DMS153 treated with DMSO at 0.1 percent for 48 hours (cell line): Measurements from ENCODE around the gene PSG7.
"Not testable (repeated sequence)": the region's sequence is repeated elsewhere in the genome, so short reads cannot be mapped to it uniquely, and the experiment has no call there.

Experiments
- DNase-seq: peaks from one replicate; lab custom pipeline; 2025; ENCODE audit not compliant: unreplicated experiment; lab: John Stamatoyannopoulos, UW

Gene PSG7

DNA sequence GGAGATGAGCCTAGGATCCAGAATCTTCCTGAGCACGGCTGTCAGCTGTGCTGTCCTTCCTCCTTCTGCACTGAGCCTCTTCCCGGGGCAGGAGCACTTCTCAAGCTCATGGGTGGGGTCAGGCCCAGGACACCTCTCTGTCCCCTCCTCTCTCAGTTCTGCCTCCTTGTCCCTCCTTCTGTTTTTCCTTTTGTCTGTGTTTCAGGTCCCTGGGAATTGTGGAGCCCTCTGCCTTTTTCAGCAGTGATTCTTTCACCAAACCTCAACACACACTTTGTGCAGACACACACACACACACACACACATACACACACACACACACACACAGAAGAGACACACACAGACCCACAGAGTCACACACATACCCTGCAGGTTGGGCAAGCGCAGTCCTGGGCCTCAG lies at the start of gene PSG7:
Gene PSG7 (minus strand): TSS at position 101 of the 400 bp plus-strand sequence. CDS start 131 bp downstream, outside the sequence.
- not testable (repeated sequence) for DNase-seq

DNA sequence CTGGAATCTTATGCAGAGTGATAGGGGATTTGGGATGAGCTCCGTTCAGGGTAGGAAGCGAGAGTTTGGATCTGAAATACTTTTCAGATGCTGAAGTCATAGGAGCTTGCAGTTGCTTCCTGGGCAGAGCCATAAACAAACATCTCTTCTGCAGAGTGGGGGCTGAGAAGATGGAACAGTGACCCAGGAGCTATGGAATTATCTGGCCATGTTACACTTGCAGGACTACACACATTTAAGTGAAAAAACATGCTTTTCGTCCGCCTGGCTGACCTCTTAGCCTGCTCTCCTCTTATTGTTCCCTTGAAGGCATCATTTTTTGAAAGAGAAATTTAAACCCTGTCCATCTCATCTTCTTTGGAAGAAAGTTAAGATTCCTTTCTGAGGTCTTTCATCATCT lies 48.6 kb upstream of the PSG7 start:
- no peak for DNase-seq

DNA sequence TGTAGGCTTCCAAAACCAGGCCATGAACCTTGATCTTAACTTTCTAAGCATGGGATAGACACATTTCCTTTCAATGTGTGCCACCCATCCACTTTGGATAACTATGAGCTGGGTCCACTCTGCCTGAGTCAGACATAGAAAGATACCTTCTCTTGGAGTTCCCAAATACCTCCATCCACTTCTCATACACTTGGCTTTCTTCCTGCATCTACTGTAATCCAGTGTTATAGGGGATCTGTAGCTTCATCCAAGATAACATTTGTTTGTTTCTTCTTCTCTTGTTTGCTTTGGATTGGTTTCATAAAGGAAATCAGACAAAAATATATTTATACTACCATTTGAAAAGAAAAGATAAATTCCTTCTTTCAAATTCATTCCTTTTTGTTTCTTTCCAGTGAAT lies 45.1 kb upstream of the PSG7 start:
- not testable (repeated sequence) for DNase-seq

DNA sequence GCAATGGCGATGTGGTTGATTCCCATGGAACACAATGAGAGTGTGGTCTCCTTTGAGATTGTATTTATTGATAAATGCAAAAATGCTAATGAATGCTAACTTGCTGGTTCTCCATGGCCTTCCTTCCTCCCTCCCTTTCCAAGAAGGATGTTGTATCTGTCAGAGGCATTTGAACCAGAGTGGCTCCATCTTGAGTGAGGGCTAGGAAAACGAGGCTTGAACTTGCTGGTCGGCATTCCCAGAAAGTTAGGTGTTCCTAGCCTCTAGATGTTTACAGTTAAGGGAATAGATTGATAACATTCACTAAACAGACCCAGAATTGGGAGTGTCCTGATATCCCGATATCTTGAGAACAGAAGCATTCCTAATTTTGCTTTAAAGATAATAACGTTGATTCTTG lies 34.4 kb upstream of the PSG7 start:
- not testable (repeated sequence) for DNase-seq

DNA sequence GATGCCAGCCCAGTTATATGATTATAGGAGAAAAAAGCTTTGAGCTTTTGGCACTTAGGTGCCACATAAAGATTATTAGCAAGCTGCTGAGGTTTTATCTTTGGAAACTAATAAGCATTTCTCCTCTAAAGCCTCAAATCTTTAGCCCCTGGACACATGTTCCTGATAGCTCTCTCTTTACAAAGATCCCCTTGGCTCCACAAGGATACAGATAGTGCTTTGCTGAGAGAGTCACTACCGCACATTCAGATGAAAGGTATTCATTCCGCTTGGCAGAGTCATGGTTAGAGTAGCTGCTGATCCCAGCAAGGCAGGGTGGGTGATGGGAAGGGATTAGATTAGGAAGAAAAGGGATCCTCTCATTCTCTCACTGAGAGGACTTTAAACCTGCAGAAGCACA lies 28.2 kb upstream of the PSG7 start:
- no peak for DNase-seq

DNA sequence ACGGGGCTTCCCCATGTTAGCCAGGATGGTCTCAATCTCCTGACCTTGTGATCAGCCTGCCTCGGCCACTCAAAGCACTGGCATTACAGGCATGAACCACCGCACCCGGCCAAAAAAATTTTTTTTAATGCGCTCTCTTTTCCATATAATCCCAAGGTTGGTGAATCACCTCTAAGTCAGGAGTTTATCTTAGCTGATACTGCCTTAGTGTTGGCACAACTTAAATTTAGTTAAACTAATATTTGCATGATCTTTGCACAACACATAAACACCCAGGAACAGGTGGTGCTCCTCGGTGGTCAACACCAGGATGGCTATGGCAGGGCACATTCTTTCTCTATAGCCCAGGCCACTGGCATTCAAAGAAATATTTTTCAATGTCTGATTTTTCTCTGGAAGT lies 24.1 kb upstream of the PSG7 start:
- DNase-seq: no peak

DNA sequence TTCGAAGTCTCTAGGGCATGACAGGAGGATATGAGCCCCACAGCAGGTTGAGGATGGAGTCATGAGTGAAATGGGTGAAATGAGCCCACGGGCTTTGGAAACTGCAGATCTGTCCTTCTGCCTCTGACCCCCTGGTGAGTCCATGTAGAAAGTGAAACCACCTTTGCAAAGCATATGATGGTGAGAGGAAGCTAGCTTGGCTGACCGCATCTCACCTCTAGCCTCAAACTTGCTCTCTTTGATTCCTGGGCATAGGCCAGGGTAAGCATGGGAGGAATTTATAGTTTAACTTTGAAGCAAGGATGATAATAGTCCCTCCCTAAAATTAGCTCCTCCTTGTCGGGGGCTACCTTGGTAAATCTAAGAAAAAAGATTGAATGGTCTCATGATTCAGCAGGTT lies 15.1 kb upstream of the PSG7 start:
- not testable (repeated sequence) for DNase-seq

DNA sequence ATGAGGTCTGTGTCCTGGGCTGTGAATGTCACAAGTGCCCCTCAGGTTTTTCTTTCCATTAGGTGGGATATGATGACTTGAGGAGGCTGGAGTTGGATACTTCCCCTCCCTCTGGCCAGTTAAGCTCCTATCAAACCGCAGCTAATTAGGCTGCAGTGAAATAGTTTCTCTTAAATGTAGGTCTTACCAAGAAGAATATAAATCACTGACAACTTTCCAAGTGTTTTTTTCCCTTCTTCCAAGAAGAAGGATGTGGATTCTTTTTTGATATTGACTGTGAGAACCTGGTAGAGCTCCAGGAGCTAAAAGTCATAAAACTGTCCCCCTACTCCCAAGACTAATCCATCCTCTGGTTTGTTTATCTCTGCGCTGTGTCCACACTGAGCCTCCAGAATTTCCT lies 14.5 kb upstream of the PSG7 start:
- not testable (repeated sequence) for DNase-seq

DNA sequence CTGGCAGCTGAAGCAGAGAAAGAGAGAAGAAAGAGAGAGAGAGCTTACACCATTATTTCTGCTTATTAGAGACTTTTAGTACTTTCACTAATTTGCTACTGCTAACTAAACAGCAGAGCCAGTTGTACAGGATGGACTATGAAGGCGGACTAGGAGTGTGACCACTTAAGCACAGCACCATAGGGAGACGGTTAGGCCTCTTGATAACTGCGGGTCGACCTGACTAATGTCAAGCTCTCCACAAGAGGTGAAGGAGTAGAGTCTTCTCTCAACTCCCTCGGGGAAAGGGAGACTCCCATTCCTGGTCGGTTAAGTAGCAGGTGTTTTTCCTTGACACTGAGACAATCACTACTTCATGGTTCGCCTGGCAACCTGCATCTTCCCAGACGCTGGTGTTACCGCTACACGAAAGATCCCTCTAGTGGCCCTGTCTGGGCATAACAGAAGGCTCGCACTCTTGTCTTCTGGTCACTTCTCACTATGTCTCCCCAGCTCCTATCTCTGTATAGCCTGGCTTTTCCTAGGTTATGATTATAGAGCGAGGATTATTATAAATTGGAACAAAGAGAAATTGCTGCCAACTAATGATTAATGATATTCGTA lies 5.3 kb upstream of the PSG7 start:
- no peak for DNase-seq

DNA sequence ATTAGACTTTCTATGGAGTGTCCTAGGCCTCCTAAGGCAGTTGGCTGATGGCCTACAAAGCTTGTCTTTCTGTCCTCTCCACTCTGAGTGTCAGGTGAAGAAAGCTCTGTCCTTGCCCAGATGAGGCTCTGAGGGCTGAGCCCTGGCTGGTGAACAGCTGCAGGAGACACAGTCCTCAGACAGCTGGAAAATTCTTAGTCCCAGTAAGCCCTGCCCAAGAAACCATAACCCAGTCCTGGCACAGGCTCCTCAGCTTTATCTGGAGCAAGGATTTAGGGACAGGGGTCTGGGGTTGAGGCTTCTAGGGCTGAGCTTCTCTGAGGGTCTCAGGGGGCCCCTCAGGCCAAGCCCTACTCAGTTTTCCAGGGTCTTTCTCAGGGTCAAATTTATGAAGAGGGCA lies 2.3 kb downstream of the PSG7 start:
- not testable (repeated sequence) for DNase-seq

DNA sequence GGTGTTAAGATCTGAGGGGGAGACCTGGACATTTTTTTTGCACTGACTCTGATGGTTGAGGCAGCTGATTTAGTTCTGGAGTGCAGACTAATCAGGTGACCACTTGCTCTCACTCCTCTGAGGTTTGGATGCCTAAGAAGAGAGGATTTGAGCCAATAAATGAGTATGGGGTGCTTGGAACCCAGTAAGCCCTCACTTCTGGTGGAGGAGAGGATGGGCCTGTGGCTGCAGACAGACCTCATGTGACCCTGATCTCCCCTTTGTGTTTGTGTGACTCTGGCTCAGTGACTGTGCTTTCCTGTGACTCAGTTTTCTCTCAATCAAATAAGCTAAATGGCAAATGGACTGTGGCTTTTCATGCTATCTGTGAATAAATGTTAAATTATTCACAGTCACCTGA lies 2.8 kb downstream of the PSG7 start:
- not testable (repeated sequence) for DNase-seq

DNA sequence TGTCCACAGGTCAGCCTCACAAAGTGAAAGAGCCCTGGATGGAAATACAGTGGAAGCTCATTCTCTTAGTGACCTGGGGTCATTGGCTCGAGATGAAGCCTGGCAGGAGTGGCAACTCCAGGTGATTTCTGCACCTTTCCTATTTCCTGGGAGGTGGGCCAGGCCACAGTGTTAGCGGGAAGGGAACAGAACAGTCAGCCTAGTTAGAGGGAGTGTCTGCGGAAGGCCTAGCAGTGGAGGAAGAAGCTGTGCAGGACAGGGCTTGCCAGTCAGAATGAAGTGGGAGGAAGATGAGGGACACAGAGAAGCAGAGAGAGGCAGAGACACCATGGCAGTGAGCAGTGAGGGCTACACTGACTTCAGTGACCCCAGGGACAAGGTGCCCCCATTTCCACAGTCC lies 3.6 kb downstream of the PSG7 start:
- not testable (repeated sequence) for DNase-seq

DNA sequence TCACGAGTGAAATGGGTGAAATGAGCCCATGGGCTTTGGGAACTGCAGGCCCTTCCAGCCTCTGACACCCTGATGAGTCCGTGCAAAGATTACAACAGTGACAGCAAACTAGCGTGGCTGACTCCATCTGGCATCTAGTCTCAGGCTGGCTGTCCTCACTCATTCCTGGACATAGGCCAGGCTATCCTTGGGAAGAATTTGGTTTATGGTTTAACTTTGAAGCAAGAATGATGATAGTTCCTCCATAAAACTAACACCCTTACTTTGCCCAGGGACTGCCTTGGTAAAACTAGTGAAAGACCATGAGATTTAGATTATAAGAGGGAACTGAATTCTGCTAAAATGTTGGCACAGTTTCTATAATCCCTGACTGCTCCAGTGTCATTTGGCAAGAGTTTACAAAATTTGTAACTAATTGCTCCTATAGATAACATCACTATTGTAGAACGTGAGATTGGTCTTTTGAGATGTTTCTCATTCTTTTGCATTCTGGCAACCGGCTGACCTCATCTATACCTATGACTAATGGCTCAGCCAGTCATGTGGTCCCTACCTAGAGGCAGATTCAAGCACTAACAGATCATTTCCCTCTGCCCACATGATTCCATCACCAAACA lies 4.4 kb downstream of the PSG7 start:
- not testable (repeated sequence) for DNase-seq

DNA sequence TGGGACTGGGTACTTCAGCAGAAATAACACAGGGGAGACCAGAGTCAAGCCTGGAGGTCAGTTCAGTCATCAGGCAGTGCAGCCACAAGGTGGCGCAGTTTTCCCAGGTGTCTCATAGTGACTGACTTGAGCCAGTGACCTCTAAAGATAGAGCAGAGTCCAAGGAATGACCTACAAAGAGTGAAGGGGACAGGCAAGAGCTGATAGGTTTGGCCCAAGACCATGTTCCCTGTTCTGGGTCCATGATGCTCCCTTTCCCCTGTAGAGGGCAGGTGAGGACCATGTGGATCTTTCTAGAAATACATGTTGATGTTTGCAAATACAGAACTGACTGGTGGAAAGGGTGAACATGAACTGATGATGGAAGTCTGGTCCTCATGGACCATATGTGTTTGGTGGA lies 6.8 kb downstream of the PSG7 start:
- DNase-seq: peak; percentile 10

DNA sequence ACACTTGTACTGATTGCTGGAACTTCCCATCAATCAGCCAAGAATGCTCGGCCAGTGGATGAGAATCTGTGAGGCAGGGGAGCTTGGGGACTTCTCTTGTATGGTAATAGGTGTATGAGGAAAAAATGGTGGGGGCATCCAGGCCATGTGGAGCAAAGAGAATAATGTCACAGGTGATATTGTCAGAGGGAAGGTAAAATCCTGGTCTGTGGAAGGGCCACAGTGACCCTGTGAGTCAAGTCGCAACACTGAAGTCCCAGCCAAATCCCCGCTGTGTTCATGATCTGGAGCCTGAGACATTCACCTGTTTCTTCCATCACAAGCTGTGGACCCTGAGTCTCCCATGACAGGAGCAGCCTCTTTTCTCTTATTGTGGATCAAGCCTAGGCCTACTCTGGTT lies 8.1 kb downstream of the PSG7 start:
- DNase-seq: no peak

DNA sequence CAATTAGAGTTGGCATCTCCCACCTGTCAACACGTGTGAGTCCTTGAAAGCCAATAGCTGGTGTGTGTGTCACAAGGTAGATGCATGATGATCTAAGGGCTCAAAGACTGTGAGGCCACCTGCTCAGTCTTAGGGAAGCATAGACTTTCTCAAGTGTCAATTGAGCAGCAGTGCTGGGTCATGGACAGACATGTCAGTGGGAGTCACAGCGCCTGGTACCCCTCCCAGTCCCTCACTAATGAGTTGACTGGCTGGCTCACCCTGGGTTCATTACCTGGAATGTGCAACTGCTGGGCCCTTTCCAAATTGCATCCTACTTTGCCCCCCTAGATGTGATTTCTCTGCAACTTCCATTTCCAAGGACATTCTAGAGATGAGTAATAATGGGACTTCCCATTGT lies 10.2 kb downstream of the PSG7 start:
- no peak for DNase-seq

DNA sequence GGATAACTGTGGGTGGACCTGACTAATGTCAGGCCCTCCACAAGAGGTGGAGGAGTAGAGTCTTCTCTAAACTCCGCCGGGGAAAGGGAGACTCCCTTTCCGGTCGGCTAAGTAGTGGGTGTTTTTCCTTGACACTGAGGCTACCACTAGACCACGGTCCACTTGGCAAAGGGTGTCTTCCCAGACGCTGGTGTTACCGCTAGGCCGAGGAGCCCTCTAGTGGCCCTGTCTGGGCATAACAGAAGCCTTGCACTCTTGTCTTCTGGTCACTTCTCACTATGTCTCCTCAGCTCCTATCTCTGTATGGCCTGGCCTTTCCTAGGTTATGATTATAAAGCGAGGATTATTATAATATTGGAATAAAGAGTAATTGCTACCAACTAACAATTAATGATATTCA lies 13.9 kb downstream of the PSG7 start:
- DNase-seq: not testable (repeated sequence)

DNA sequence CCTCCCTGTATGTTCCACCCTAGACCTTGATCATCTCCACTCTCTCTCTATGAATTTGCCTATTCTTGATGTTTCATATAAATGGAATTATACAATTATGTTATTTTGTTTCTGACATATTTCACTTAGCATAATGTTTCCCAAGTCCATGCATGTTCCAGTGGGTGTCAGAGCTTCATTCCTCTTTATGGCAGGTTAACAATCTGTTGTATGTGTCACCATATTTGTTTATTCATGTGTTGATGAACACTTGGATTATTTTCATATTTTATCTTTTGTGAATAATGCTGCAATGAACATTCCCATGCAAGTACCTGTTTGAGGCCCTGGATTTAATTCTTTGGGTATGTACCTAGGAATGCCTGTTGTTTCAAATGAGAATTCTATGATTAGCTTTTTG lies 16.0 kb downstream of the PSG7 start:
- DNase-seq: not testable (repeated sequence)

DNA sequence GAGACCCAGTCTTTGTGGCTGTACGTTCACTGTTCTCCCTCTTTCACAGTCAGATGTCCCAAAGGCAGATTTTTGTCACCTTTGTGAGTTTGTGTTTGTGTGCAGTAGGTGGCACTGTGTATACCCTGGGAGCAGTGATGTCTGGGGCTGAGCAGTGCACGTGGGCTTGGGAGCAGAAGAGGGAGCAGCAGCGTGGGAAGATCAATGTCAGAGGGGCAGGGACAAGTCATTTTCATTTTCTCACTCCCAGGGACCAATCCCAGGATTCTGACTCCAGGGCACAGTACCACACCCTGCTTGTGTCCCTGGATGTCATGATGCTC lies 17.3 kb downstream of the PSG7 start:
- no peak for DNase-seq

DNA sequence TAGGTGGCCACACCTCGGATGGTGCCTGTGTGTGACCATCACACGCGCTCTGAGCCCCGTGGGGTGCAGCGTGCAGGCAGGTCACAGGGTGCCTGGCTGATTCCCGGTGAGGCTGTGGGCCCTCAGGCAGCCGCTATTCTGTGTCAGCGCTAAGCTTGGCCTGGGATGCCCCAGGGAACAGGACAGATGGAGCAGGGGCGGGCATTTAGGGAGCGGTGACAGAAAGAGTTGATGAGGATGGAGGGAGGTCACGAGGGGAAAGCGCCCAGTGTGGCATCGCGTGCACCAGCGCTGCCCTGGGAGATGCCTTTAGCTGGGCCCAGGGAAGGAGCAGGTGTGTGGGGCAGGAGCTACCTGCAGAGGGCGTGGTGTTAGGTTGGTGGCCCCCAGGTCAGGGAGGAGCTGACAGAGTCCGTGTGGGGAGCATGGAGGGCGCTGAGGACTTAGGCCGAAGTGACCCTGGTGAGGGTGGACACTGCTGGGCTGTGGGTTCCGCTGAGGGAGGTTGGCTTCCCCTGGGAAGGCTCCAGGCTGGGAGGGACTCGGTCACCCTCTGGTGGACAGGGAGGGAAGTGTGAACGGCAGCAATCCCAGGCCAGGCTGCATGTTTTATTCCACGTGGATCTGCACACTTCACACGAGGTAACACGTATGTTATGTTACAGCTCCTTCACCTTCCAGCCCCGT lies 17.8 kb downstream of the PSG7 start:
- not testable (repeated sequence) for DNase-seq

DNA sequence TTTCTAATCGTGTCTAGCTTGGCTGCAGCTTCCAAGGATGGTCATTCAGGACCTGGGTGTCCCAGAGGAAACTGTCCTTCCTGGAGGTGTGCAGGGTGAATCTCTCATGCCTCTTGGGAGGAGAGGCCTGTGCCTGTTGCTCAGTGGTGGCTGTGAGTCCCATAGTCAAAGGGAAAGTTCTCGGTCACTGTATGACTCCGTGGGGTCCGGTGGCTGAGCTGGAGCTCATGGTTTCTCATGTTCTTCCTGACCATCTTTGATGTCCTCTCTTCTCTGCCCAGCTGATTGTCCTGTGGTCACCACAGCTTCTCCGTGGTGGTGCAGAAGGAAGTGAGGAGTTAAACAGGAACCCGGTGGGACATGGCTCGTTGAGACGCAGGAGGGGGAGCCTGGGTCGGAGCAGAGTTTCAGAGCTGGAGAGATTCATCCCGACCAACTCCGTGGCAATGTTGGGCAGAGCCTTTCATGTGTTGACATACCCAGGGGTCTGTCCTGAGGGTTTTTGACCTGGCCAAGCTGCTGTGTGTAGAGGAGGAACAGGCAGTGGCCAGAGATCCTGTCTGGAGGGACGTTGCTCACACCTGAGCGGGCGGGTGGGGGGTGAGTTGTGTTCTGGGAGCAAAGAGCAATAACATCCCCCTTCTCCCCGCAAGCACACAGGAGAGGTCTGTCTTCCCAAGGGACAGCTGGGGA lies 18.5 kb downstream of the PSG7 start:
- DNase-seq: not testable (repeated sequence)

DNA sequence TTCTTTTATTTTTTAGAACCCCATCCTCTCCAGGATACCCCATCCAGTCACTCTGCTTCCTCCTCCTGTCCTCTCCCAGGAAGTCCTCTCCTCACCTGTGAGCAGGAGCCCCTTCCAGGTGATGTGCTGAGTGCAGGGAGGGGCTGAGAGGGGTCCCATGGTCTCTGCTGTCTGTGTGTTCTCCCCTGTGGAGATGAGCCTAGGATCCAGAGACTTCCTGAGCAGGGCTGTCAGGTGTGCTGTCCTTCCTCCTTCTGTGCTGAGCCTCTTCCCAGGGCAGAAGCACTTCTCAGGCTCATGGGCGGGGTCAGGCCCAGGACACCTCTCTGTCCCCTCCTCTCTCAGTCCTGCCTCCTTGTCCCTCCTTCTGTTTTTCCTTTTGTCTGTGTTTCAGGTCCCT lies 19.4 kb downstream of the PSG7 start, which contains the start of gene PSG6:
Gene PSG6 (minus strand): TSS at position 261 of the 400 bp plus-strand sequence. CDS start 102 bp downstream, at position 159.
- not testable (repeated sequence) for DNase-seq
